Ramos (cell line): ENCODE data around the gene TM9SF2.

Source experiments
- in situ Hi-C: fragments of 300-500 bp; cut with MboI; formaldehyde crosslinking; loops from one replicate; pipeline ENCODE4 v1.14.3; 2022; ENCODE audit warnings: low sequenced_read_pairs; ENCODE audit not compliant: unreplicated experiment

The TM9SF2 gene

DNA sequence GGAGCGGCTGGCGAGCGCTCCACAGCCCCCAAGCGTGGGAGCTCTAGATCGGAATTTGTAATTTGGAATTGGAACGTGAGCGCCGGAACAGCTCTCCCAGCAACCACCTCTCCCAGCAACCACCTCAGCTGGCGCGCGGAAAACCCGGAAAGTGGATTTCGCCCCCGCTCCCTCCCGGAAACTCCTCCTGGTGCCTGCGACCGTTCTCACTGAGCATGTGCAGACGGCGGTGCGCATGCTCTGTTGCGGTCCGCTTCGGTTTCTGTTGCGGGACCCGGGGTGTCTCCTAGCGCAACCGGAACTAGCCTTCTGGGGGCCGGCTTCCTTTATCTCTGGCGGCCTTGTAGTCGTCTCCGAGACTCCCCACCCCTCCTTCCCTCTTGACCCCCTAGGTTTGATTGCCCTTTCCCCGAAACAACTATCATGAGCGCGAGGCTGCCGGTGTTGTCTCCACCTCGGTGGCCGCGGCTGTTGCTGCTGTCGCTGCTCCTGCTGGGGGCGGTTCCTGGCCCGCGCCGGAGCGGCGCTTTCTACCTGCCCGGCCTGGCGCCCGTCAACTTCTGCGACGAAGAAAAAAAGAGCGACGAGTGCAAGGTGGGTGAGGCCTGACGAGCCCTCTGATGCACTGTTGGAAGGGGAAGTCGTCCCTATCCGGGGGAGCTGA is at the start of gene TM9SF2:
TSS of gene TM9SF2 (plus strand) at position 289 of the 664 bp plus-strand sequence. CDS start at position 424, 135 bp downstream.
- in situ Hi-C loops: loop anchor here (10.0 kb wide), 1 partner anchor 927 kb away; the partner anchor contains the start of gene STK24

GRCh38 chr13:99454518-99455183 is 46.6 kb upstream of the TM9SF2 start:
- in situ Hi-C loops: loop anchor here (25.0 kb wide), 2 partner anchors 783 to 1058 kb away; no protein-coding TSS in a partner anchor

GRCh38 chr13:99459099-99459850 is 42.0 kb upstream of the TM9SF2 start:
- in situ Hi-C loops: loop anchor here (25.0 kb wide), 2 partner anchors 778 to 1053 kb away; no protein-coding TSS in a partner anchor

DNA sequence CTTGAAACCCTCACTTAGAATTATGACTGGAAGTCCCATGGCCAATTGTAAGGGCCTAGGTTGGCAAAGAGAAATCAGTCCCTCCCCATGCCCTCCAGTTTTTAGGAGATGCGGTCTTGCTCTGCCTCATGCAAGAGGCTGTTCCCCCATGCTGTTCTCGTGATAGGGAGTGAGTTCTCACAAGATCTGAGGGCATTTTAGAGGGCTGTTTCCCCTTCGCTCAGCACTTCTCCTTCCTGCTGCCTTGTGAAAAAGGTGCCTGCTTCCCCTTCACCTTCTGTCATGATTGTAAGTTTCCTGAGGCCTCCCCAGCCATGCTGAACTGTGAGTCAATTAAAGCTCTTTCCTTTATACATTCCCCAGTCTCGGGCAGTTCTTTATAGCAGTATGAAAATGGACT is 40.5 kb upstream of the TM9SF2 start:
- in situ Hi-C loops: loop anchor here (25.0 kb wide), 2 partner anchors 776 to 1051 kb away; no protein-coding TSS in a partner anchor

DNA sequence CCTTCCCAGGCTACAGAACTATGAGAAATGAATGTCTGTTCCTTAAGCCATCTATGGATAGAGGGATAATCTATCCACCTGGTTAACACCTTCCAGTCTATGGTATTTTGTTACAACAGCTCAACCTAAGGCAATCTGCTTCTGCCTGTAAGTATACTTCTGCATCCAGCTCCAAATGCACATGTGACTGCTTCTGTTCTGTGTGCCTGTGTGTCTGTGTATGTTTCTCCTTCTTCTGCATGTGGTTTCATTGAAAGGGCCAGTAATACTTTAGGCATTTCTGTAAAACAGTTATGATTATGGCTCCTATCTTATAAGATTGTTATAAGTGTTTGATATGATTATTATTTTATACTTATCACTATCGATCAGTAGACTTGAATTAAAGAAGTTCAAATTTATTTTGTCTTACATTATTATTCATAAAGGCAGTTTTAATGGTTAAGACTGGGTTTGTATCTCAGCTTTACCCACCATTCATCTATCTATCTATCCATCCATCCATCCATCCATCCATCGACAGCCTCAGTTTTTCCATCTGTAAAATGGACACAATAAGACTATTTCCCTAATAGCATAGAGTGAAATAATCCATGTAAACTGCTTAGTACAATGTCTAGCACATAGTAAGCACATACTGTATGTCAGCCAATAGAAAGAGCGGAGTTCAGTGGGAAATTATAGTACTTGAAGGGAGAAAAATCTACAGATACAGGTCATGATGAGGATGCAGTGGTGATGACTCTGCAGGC is 37.5 kb upstream of the TM9SF2 start:
- in situ Hi-C loops: loop anchor here (25.0 kb wide), 2 partner anchors 773 to 1048 kb away; no protein-coding TSS in a partner anchor

GRCh38 chr13:99464441-99464949 is 36.8 kb upstream of the TM9SF2 start:
- in situ Hi-C loops: loop anchor here (25.0 kb wide), 2 partner anchors 773 to 1048 kb away; no protein-coding TSS in a partner anchor

DNA sequence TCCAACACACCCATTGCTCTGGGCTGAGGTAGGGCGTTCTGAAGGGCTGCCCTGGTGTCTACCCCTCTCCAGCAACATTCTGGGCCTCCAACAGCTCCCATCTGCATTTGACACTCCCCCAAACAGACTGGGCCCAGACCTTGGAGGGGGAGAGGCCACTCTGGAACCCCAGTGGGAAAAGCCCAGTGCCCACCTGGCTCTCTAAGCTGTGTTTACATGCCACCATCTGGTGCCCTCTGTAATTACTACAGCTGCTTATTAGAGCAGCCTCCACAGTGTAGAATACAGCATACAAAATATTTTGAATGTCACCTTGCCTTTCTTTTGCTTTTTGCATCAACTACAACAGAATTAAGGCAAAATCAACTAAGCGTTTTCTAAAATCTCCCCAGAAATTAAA is 35.8 kb upstream of the TM9SF2 start:
- in situ Hi-C loops: loop anchor here (25.0 kb wide), 2 partner anchors 772 to 1047 kb away; no protein-coding TSS in a partner anchor

- in situ Hi-C loops: loop anchor here (25.0 kb wide), 2 partner anchors 770 to 1045 kb away; no protein-coding TSS in a partner anchor
Measured at GRCh38 chr13:99467764-99468163, 33.5 kb upstream of the TM9SF2 start.

DNA sequence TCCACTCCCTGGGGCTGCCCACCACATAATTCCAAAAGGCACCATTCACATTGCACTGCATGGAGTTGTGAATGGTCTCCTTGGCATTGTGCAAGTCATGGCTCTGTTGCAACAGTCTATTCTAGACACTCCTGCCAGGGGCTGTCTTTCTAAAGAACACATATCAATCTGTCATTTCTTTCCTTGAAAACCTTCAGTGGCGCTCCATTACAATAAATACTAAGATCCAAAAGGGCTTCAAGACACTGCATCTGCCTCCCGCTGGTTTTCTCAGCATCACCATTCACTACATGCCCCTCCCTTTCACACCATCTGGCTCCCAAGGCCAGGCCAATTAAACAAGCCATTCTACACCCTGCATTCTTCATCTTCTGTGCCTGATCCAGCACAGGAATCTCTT is 32.2 kb upstream of the TM9SF2 start:
- in situ Hi-C loops: loop anchor here (25.0 kb wide), 2 partner anchors 768 to 1043 kb away; no protein-coding TSS in a partner anchor

- in situ Hi-C loops: loop anchor here (25.0 kb wide), 2 partner anchors 767 to 1042 kb away; no protein-coding TSS in a partner anchor
Measured at GRCh38 chr13:99470027-99470426, 31.2 kb upstream of the TM9SF2 start.

- in situ Hi-C loops: loop anchor here (25.0 kb wide), 2 partner anchors 766 to 1041 kb away; no protein-coding TSS in a partner anchor
Measured at GRCh38 chr13:99471221-99472121, 29.8 kb upstream of the TM9SF2 start.

DNA sequence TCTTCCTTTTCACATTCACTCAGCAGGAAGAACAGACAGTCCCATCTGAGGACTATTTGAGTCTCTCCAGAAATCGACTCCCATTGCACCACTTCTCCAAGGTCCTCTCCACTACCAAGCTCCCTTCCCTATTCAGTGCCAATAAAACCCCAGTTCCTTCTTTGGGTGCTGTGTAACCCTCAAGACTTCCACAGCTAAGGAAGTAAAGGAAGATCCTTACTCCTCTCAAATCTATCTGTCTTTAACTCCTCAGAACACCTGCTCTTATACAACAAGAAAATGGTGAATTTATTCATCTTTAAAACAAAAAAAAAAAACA is 29.2 kb upstream of the TM9SF2 start:
- in situ Hi-C loops: loop anchor here (25.0 kb wide), 2 partner anchors 765 to 1040 kb away; no protein-coding TSS in a partner anchor

DNA sequence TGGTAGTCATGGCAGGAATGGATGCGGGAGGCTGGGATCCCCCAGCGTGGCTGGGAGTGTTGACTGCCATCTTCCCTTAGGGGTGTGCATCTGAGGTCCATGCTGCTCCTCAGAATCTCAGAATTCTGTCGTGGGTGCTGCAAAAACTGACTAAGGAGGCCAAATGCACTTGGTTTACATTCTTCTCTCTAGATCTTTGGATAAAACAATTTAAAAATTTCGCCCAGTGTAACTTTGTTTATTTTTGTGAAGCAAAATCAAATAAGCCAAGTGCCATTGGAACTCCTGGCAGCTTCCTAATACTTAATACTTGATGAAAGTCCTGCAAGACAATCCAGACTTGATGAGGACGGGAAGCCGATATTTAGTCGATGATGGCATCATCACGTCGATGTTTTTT is 27.8 kb upstream of the TM9SF2 start:
- in situ Hi-C loops: loop anchor here (25.0 kb wide), 2 partner anchors 764 to 1039 kb away; no protein-coding TSS in a partner anchor

DNA sequence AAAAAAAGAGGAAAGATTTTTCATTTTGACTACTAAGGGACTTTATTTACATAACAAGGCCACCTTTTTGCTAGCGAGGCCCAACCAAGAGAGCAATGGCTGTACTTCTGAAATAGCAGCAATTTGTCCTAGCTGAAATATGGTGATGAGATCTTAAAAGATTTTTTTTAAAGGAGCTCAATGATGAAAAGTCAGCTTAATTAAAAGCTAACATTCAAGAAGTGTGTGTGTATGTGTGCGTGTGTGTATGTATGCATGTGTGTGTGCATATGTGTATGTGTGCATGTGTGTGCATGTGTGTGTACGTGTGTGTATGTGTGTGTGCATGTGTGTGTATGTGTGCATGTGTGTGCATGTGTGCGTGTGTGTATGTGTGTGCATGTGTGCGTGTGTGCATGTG is 24.6 kb upstream of the TM9SF2 start:
- in situ Hi-C loops: no loop called here

DNA sequence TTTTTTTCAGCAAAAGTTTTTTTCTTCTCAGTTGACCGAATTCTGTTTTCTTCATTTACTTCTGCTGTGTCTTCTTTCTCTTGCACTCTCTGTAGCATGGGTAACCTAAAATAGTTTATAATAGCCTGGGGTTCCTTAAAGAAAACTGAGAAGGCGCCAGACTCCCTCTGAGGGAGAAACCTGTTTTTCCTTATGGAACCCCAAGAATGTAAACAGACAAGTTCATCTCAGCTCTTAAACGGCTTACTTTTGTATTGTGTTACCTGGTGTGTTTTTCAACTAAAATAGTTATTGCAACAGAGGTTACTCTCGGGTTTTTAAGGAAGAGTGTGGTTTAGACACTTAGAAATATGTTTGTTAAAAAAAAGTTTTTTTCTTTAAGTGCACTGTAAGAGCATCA is 23.8 kb upstream of the TM9SF2 start:
- in situ Hi-C loops: no loop called here

DNA sequence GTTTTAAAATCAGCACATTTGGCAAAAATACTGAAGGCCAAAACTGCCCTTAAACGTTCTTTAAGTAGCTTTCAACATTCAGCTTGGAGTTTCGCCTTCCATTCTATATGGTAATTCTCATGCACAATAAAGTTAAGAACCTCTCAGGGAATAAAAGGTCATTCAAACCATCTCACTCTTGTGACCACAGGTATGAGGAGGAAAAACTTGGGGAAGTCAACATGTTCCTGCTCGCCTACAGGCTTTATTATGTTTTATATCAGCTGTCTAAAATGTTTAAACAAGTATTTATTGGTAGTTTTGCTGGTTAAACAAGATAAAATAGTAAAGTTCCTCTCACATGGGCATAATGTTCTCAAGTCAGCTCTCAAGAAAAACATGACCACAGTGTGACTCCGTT is 19.9 kb upstream of the TM9SF2 start:
- in situ Hi-C loops: no loop called here

DNA sequence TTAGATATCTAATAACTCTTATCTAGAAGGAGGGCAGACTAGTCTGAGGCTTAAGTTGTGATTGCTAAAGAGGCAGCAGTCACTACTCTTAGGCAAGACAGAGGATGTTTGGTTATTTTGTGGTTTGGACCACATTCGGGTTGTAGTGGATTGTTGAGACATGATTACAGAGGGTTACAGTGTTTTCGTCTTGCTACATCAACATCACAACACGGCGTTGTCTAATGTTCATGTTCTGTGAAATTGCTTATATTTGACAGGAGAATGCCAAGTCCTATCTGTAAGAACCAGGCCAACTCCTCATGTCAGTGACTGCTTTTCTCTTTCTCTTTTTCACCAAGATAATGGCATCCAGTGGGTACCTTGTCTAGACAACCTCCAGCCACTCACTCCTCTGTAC is 16.8 kb upstream of the TM9SF2 start:
- in situ Hi-C loops: no loop called here

DNA sequence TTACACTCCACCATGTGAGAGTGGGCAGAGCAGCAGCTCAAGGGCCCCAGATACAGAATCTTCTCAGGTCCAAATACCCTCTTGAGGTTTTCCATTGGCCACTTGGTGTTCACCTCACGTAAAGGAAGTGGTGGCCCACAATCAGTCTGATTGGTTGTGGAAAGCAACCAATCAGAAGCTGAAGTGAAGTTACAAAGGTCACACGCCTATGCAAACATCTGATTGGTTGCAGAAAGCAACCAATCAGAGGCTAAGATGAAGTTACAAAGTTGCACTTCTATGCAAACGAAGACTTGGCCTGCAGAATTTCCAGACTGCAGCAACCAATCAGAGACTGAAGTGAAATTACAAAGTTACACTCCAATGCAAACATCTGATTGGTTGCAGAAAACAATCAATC is 14.3 kb upstream of the TM9SF2 start:
- in situ Hi-C loops: no loop called here
